ENCODE results near the gene HDLBP.

DNA sequence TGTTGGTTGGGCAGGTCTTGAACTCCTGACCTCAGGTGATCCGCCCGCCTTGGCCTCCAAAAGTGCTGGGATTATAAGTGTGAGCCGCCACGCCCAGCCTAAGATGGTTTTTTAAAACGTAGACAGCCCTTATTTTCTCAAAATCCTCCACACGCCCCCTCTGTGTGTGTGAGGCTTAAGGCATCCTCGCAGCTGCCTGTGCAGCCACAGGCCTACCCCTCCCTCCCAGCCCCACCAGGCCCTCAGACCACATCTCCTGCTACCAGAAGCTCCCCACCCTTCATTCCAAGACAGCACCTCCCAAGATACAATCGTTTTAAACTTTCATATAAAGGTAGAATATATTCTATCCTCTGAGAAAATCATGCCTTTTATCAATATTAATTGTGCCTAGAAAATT is 122.2 kb downstream of the HDLBP start:
- TF ChIP-seq, protein P1, sequence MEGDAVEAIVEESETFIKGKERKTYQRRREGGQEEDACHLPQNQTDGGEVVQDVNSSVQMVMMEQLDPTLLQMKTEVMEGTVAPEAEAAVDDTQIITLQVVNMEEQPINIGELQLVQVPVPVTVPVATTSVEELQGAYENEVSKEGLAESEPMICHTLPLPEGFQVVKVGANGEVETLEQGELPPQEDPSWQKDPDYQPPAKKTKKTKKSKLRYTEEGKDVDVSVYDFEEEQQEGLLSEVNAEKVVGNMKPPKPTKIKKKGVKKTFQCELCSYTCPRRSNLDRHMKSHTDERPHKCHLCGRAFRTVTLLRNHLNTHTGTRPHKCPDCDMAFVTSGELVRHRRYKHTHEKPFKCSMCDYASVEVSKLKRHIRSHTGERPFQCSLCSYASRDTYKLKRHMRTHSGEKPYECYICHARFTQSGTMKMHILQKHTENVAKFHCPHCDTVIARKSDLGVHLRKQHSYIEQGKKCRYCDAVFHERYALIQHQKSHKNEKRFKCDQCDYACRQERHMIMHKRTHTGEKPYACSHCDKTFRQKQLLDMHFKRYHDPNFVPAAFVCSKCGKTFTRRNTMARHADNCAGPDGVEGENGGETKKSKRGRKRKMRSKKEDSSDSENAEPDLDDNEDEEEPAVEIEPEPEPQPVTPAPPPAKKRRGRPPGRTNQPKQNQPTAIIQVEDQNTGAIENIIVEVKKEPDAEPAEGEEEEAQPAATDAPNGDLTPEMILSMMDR (IDR thresholded peaks at IDR 0.05): no peak
- TF ChIP-seq POLR2A (IDR thresholded peaks at IDR 0.05): no peak
- TF ChIP-seq POLR2AphosphoS5 (IDR thresholded peaks at IDR 0.05; ENCODE audit: insufficient read depth in 1 of 2, low read depth in 1 of 2): no peak
